Islet of Langerhans (tissue), 1 donor: Measurements from ENCODE around the gene UBE2V1.

Source experiments
- FAIRE-seq: peaks from one replicate; lab custom pipeline; 2011; peaks lifted over from hg19 to GRCh38; lab: Jason Lieb, UNC

UBE2V1 gene

DNA sequence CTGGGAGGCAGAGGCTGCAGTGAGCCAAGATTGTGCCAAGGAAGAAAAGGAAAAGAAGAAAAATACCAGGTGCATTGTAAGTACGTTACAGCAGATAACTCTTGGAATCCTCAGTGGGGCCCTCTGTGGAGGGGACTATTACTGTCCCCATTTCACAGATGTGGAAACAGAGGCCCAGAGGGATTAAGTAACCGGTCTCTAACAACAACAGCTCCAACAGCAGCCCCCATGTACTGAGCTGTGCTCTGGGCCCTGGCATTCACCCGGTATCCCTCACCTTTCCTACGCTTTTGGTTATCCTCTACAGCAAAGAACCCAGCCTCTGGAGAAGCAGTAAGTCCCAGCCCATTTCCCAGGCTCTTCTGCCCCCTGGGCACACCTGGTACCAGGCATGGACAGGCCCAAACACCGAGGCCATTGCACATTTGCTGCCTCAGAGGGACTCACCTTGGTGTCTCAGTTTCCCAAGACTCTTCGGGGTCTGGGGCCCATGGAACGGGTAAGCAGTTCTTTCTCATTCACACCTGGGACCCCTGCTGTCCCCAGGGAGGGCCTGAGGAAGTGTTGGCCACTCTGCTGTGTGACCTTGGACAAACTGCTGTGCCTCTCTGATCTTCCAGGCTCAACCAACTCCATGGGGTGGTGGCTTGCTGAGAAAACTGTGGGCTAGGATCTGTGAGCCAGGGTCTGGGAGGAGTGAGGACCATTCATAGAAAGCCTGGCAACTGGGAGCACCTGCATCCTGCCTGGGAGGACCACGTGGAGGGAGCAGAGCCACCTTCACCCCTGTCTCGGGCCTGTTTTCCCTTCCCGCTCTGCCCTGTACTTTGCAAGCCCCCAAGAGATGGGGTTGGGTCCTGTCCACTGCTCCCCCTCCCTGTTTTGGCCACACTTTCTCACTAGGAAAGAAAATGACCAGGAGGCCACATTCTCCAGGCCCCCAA, 70.3 kb downstream of the UBE2V1 start:
- no peak for FAIRE-seq

DNA sequence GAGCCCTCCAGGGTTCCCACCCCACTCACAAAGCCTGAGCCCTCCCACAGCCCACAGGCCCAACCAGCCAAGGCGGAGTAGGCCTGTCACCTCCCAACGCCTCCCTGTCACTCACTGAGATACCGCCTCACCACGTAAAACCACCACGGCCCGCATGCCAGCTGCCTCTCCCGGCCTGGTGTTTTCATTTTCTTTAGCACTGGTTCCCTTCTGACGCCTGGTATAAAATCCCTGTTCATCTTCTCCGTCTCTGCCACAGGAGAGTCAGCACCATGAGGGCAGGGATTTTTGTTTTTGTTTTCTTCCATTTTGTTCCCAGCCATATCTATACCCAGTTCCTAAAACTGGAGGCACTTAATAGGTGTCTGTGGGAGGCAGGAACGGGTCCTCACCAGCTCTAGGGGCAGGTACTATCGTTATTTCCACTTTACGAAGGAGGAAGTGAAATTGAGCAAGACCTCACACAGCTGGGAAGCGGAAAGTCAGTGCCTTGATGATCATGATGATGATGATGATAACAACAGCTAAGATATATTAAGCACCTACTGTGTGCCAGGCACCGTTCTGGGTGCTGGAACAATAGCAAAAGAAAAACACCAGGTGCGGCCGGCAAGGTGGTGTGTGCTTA, 71.6 kb downstream of the UBE2V1 start:
- FAIRE-seq = no peak

DNA sequence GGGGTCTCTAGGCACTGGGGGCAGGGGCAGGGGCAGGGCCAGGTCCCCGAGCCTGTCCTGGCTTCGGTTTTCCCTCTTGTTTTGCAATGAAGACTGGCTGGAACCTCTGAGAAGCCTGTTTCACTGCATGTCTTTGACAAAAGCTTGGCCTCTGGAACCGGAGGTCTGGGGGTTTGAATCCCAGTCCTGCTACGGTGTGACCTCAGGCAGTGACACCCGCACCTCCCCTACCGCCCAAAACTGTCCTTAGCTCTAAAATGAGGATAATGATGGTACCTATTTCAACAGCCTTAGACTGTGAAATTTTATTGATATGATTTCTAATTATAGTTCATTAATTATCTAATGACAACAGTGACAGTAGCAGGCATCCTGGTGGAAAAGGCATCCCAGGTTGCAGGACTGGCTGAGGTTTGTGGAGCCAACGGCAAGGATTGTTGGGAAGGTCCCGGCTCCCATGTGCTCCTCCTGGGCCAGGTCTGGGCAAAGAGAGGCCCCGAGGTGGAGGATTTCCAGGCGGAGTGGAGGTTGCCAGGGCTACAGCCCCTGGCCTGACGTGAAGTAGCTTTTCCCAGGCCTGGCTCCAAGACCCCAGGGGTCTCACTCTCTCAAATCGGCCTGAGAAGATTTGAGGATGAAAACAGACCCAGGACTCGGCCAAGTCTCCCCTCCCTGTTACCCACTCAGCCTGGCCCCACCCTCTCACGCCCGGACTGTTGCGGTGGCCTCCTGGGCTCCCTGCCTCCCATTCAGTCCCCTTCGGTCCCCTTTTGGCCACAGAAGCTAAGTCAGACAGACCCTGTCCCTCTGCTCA, 72.3 kb downstream of the UBE2V1 start:
- no peak for FAIRE-seq

GRCh38 chr20:50039706-50040431, 73.1 kb downstream of the UBE2V1 start:
- FAIRE-seq = no peak

DNA sequence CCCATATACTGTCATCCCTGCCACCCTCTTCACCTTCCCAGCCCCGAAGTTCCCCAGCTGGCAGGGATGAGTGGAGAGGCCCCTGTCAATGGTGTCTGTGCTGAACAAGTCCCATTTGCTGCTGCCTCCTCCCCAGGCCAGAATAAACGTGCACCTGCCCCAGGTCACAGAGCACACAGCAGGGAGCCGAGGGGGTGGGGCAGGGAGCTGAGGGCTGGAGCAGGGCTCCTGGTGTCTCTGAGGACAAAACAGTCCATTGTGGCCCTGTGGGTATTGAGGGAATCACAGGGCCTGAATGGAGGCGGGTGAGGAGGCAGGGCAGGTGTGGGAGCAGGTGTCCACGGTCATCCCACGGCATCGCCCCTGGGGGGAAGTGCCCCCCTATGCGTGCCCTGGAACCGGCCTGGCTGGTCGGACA, 74.4 kb downstream of the UBE2V1 start:
- no peak for FAIRE-seq

DNA sequence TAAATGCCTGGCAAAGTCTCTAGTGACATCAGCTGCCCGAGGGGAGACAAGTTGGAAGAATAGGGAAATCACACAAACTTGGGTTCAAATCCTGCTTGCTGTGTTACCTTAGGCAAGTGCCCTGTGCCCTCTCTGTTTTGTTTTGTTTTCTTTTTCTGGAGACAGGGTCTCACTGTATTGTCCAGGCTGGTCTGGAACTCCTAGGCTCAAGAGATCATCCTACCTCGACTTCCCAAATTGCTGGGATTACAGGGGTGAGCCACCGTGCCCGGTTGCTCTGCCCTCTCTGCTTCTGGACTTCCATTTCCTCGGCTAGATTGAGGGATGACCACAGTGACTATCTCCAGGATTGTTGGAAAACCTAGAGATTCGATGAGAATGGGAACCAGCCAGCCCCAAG, 74.8 kb downstream of the UBE2V1 start:
- no peak for FAIRE-seq

DNA sequence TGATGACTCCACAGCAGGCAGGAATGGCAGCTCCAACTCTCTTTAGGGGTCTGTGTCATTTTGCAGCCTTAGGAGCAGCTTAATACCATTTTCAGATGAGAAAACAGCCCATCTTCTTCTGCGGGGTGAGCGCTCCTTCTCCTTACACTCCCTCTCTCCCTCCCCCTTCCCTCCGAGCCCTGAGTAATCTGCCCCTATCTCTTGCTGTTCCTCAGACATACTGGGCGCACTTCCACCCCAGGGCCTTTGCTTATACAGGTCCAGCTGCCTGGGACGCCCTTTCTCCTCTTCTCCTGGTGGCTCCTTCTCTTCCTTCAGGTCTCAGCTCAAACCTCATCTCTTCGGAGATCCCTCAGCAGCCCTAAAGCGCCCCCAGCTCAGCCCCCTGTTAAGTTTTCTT, 75.4 kb downstream of the UBE2V1 start:
- no peak for FAIRE-seq

- FAIRE-seq = no peak
These were observed 75.8 kb downstream of the UBE2V1 start for GRCh38 chr20:50037123-50037522.

DNA sequence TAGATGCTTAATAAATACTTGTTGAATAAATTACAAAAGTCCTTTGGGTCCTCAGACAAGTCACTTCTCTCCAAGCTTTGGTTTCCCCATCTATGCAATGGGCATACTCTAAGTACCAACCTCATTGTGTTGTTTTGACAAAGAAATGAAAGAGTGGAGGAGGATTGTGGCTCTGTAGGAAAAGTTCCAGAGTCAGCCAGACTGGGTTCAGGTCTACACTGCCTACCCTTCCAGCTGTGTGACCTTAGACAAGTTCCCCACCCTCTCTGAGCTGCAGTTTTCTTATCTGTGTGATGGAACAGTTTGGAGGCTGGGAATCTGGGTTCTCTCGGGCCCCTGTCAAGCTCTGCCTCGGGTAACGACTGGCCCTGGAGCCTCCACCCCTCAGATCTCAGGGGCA, 76.2 kb downstream of the UBE2V1 start:
- no peak for FAIRE-seq

DNA sequence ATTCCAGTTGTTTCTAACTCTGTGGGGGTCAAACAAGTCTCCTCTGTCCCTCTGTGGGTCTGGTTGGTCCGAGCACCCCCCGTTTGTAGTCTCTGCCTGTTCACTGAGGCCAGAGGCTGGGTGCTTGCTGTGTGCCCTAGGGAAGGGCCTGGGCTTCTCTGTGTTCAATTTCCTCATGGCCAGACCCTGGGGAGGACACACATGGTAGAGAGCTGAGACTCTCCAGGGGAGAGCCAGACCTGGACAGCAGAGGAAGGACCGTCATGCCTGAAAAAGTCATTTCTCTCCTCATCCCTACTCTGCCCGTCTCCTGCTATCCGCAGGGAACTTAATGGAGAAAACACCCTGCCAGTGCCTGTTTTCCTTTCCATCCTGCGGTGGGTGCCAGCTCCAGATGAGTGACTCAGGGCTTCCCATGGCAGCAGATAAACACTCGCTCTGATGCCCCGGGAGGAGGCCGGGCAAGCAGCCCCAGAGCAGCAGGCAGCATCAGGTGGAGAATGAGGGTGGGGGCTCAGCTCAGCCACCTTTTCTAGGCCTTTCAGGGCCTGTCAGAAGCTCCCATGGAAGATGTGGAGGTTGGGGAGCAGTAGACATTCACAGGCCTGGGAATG, 78.3 kb downstream of the UBE2V1 start:
- FAIRE-seq = no peak

DNA sequence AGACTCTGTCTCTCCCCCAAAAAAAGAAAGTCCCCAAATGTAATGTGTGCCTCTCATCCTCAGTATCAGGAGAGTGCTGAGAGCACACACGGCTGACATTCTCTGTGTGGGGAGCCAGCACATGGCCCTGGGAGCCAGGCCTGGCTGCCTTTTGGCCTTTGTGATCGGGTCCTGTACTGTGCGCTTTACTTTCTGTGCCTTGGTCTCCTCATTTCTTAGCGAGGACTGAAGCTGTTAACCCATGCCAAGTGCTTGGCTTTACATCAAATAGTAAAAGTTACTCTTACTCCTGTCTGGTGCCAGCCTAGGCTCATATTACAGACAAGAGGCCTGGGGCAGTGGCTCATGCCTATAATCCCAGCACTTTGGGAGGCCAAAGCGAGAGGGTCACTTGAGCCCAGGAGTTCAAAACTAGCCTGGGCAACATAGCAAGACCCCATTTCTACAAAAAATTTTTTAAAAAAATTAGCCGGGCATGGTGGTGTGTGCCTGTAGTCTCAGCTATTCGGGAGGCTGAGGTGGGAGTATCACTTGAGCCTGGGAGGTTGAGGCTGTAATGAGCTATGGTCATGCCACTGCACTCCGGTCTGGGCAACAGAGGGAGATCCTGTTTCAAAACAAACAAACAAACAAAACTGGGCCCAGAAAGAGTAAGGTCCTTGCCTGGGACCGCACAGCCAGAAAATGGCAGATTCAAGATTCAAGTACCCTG, 79.8 kb downstream of the UBE2V1 start:
- FAIRE-seq = no peak
